ENCODE data around the gene PRKN.

GRCh38 chr6:161870236-161870901, 857.2 kb downstream of the PRKN start:
- no peak for TF ChIP-seq POLR2A (IDR thresholded peaks at IDR 0.05; ENCODE audit: low read length)
- TF ChIP-seq GATA1 (IDR thresholded peaks at IDR 0.05; ENCODE audit: low read depth, low read length) = no peak
